Sigmoid colon (tissue), 7 donors: ENCODE data around the gene GPC6. TPM values are rescaled to one million over a fixed set of nuclear protein-coding genes. Genes with fewer than 3 reads are reported as not detected.

Experiments used
- DNase-seq: peaks from one replicate; pipeline ENCODE4 v3.0.0-alpha.2; 2019
- H3K27ac ChIP-seq, 4 donors: fragments of 200-600 bp; sonication (generic); one replicate each; pipeline ENCODE4 v1.5.1; 2016 to 2019; ENCODE audit warnings: mild to moderate bottlenecking in 1 of 4
- H3K27me3 ChIP-seq, 3 donors: fragments of 200-600 bp; sonication (generic); one replicate each; pipeline ENCODE4 v1.5.1; 2019; ENCODE audit warnings: mild to moderate bottlenecking in 1 of 3
- H3K36me3 ChIP-seq, 4 donors: fragments of 200-600 bp; sonication (generic); one replicate each; pipeline ENCODE4 v1.5.1; 2016 to 2019
- H3K4me1 ChIP-seq, 4 donors: fragments of 200-600 bp; sonication (generic); one replicate each; pipeline ENCODE4 v1.5.1; 2017 to 2019
- H3K4me3 ChIP-seq, 4 donors: fragments of 200-600 bp; sonication (generic); one replicate each; pipeline ENCODE4 v1.5.1; 2017 to 2019; ENCODE audit warnings: mild to moderate bottlenecking in 2 of 4, moderate library complexity in 1 of 4
- H3K9me3 ChIP-seq, 4 donors: fragments of 200-600 bp in 3 of 4; sonication (generic) in 3 of 4; one replicate each; pipeline versions ENCODE4 v1.5.1 to v1.6.1; 2013 to 2019
- EP300 ChIP-seq, 4 donors: sonication (generic); formaldehyde crosslinking; IDR thresholded peaks; one replicate each; pipeline ENCODE4 v1.6.1; 2017; ENCODE audit warnings: antibody characterized with exemption in 4 of 4
- POLR2A ChIP-seq, 2 donors: fragments of 450-650 bp; IDR thresholded peaks; one replicate each; pipeline ENCODE4 v1.6.1; 2016; ENCODE audit warnings: antibody characterized with exemption in 2 of 2, mild to moderate bottlenecking in 2 of 2, moderate library complexity in 2 of 2
- POLR2AphosphoS5 ChIP-seq, 4 donors: sonication (generic); formaldehyde crosslinking; IDR thresholded peaks; one replicate each; pipeline ENCODE4 v1.6.1; 2017; ENCODE audit warnings: antibody characterized with exemption in 4 of 4
- WGBS, 2 donors: extraction: QIAGEN DNeasy Blood & Tissue Kit; methylation state at CpG; one replicate each; pipeline ENCODE4 v1.1.7; 2013; 5-methylcytosine and 5-hydroxymethylcytosine counted together
- intact Hi-C: fragments of 100-400 bp; cut with DNase I; formaldehyde crosslinking; loops from one replicate; pipeline ENCODE4 v1.15.1; 2023
- polyA plus RNA-seq, 3 donors: library from polyadenylated mRNA; stranded (reverse); fragments of 200-250 nt; gene quantifications; one replicate each; pipeline ENCODE4 v1.2.3, GENCODE V29; 2013
- total RNA-seq, 4 donors: library from RNA; depleted of rRNA; stranded (reverse); fragments of >200 nt; gene quantifications; one replicate each; pipeline ENCODE4 v1.1.0, GENCODE V29; 2016
- TF ChIP-seq, protein P1 (sequence below), 4 experiments: fragments of 450-650 bp in 3 of 4; fragments of 200-600 bp in 1 of 4; IDR thresholded peaks; one replicate each; pipeline ENCODE4 v1.5.1; 2016 to 2019; ENCODE audit warnings: antibody characterized with exemption in 4 of 4, mild to moderate bottlenecking in 3 of 4, moderate library complexity in 2 of 4
- donor health status: healthy with polysubstance abuse.
- donor health status: Bipolar disorder and iron deficiency.
- donor health status: healthy.

GPC6 gene
- total and polyA plus RNA-seq, 7 donors, result 0.23 to 27.5 (median 14.4) TPM

DNA sequence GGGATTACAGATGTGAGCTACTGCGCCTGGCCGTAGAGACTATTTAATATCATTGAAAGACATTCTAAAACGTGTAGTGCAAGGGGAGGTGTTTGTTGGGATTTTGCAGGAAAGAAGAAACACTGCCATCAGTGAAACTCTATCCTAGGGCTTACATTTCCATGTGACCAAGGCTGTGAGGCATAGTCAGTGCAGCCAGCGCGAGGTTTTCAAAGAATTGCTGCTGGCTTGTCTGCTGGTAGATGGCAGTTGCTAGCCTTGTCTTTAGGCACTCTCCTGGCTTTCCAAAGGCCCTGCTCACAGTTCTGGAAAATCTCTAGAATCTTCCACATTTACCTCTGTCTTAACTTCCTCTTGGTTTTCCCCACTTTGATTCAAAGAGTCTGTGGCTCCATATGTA is 77.5 kb downstream of the GPC6 start:
- Histone ChIP-seq H3K4me1 (no peaks in the 10 kb centered on the region), H3K36me3 (no peaks in the 10 kb centered on the region), H3K9me3 (no peaks in the 10 kb centered on the region), H3K27ac (no peak overlapping the region), H3K4me3 (no peak overlapping the region), H3K27me3 (no peaks in the 10 kb centered on the region)
- intact Hi-C loops, result no loop called here
- TF ChIP-seq, protein P1, sequence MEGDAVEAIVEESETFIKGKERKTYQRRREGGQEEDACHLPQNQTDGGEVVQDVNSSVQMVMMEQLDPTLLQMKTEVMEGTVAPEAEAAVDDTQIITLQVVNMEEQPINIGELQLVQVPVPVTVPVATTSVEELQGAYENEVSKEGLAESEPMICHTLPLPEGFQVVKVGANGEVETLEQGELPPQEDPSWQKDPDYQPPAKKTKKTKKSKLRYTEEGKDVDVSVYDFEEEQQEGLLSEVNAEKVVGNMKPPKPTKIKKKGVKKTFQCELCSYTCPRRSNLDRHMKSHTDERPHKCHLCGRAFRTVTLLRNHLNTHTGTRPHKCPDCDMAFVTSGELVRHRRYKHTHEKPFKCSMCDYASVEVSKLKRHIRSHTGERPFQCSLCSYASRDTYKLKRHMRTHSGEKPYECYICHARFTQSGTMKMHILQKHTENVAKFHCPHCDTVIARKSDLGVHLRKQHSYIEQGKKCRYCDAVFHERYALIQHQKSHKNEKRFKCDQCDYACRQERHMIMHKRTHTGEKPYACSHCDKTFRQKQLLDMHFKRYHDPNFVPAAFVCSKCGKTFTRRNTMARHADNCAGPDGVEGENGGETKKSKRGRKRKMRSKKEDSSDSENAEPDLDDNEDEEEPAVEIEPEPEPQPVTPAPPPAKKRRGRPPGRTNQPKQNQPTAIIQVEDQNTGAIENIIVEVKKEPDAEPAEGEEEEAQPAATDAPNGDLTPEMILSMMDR (IDR thresholded peaks at IDR 0.05), result no peak
- TF ChIP-seq POLR2AphosphoS5 (IDR thresholded peaks at IDR 0.05) (no peak), EP300 (IDR thresholded peaks at IDR 0.05) (no peak), POLR2A (IDR thresholded peaks at IDR 0.05) (no peak)
- WGBS, 2 donors, result 86 to 89% methylated on average over 5 of the region's 5 CpGs
- DNase-seq, result no peak

DNA sequence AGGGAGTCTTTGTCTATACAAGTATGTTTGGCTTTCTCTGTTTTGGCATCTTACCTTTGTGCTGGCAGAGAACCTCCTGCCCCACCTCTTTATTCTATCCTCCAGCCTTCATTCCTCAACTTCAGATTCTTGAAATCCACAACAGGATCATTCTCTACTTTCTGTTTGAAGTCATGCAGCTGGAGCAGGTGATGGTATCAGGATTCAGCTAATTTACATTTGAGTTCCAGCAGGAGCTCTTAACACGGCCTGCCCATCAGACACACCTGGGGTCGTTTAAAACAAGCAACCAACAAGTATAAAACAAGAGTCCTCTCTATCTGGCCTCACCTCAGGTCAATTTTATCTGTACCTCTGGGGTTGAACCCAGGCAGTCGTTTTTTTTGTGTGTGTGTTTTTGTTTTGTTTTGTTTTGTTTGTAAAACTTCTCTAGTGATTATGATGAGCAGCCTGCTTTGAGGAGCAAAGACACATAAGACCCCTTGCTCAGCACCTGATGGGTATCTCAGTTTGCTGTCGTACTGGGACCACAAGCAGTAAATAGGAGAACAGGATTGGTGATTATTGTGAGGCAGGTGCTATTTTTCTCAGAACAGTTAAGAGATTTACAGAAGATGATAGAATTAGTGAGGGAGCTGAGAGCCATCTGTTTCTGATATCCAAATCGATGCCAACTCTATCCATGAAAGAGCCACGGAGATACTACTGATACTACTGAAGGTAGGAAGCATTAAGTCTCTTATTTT is 78.4 kb downstream of the GPC6 start:
- H3K27ac ChIP-seq, result no peak overlapping the region
- intact Hi-C loops, result no loop called here
- H3K36me3 ChIP-seq, result no peaks in the 10 kb centered on the region
- 50 to 64% methylated on average over 6 of the region's 6 CpGs for WGBS, 2 donors
- no peak for DNase-seq
- TF ChIP-seq POLR2A (IDR thresholded peaks at IDR 0.05), result no peak
- TF ChIP-seq POLR2AphosphoS5 (IDR thresholded peaks at IDR 0.05), result no peak
- no peak for TF ChIP-seq EP300 (IDR thresholded peaks at IDR 0.05)
- TF ChIP-seq, protein P1 (IDR thresholded peaks at IDR 0.05), result no peak
- H3K4me3 ChIP-seq, result no peak overlapping the region
- H3K27me3 ChIP-seq, result no peaks in the 10 kb centered on the region
- no peaks in the 10 kb centered on the region for H3K4me1 ChIP-seq
- H3K9me3 ChIP-seq, result no peaks in the 10 kb centered on the region

DNA sequence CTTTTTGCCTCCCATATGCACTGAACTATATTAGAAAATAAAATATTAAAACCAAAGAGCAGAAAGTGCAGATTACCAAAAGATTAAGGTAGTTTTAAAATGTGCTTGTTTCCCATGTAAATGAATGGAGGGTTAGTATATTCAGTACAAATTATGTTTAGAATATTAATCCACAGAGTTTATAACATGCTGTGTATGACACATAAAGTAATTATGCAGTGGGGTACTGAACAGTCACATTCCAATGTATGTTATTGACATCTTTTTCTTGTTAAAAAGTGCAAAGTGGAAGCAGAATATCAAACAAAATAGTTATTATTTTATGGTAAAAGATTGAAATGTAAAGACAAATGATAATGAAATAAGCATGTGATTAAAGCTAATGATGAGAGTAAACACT is 79.3 kb downstream of the GPC6 start:
- intact Hi-C loops, result no loop called here
- Histone ChIP-seq H3K4me1 (no peaks in the 10 kb centered on the region), H3K27me3 (no peaks in the 10 kb centered on the region), H3K9me3 (no peaks in the 10 kb centered on the region), H3K36me3 (no peaks in the 10 kb centered on the region), H3K4me3 (no peak overlapping the region), H3K27ac (no peak overlapping the region)
- TF ChIP-seq EP300 (IDR thresholded peaks at IDR 0.05) (no peak), POLR2AphosphoS5 (IDR thresholded peaks at IDR 0.05) (no peak), POLR2A (IDR thresholded peaks at IDR 0.05) (no peak)
- TF ChIP-seq, protein P1 (IDR thresholded peaks at IDR 0.05), result no peak
- DNase-seq, result no peak

DNA sequence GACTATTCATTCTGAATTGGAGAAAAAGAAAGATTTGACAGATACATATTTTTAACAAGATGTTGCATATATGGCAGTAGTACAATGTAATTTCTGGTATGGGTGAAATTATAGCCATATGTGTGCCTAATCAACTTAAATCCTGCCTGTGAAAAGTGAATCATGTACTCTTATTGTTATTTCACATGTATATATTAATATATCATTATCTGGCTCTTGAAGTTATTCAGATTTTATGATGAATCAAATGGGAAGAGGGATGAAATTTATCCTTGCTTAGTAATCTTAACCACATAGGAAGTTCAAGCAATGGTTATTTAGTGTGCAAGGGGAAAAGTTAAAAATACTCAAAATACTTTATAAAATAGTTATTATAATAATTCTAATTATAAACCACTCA is 80.5 kb downstream of the GPC6 start:
- H3K9me3 ChIP-seq, result no peaks in the 10 kb centered on the region
- no peak overlapping the region for H3K27ac ChIP-seq
- TF ChIP-seq POLR2AphosphoS5 (IDR thresholded peaks at IDR 0.05), result no peak
- no peak for TF ChIP-seq POLR2A (IDR thresholded peaks at IDR 0.05)
- TF ChIP-seq EP300 (IDR thresholded peaks at IDR 0.05), result no peak
- TF ChIP-seq, protein P1 (IDR thresholded peaks at IDR 0.05), result no peak
- no peak for DNase-seq
- intact Hi-C loops, result no loop called here
- H3K4me3 ChIP-seq, result no peak overlapping the region
- H3K27me3 ChIP-seq, result no peaks in the 10 kb centered on the region
- no peaks in the 10 kb centered on the region for H3K4me1 ChIP-seq
- no peaks in the 10 kb centered on the region for H3K36me3 ChIP-seq

DNA sequence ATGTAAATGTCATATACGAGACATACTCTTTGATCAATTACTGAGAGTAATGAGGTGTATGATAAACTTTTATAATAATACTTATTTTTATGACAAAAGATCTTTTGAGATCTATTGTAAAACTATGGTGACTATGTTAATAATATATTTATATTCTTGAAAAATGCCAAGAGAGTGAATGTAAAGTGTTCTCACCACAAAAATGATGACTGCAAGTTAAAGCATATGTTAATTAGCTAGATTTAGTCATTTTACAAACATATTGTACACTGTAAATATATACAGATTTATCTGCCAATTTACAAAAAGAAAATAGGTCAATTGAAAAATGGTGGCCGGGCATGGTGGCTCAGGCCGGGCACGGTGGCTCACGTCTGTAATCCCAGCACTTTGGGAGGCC is 81.0 kb downstream of the GPC6 start:
- H3K27me3 ChIP-seq, result no peaks in the 10 kb centered on the region
- H3K9me3 ChIP-seq, result no peaks in the 10 kb centered on the region
- no peak overlapping the region for H3K4me3 ChIP-seq
- no peaks in the 10 kb centered on the region for H3K36me3 ChIP-seq
- no peak overlapping the region for H3K27ac ChIP-seq
- TF ChIP-seq EP300 (IDR thresholded peaks at IDR 0.05) (no peak), POLR2A (IDR thresholded peaks at IDR 0.05) (no peak), POLR2AphosphoS5 (IDR thresholded peaks at IDR 0.05) (no peak)
- TF ChIP-seq, protein P1 (IDR thresholded peaks at IDR 0.05), result no peak
- H3K4me1 ChIP-seq, result no peaks in the 10 kb centered on the region
- WGBS, 2 donors, result 81 to 91% methylated on average over 5 of the region's 5 CpGs
- DNase-seq, result no peak
- intact Hi-C loops, result no loop called here
